GM12864 (cell line): ENCODE results near the gene MPPED1.

Experiments
- DNase-seq: peaks from one replicate; pipeline ENCODE4 v3.0.0-alpha.2; 2011; ENCODE audit warnings: low read depth
- H3K4me3 ChIP-seq: 2 replicates; pipeline ENCODE4 v1.5.1; 2011; ENCODE audit warnings: mild to moderate bottlenecking, low read depth, low read length, control low read depth
- CTCF ChIP-seq: IDR thresholded peaks from 2 replicates; pipeline ENCODE4 v1.5.1; 2011; ENCODE audit warnings: low read depth, mild to moderate bottlenecking, moderate library complexity, low read length, control low read depth, inconsistent platforms; ENCODE audit errors: missing control alignments

The MPPED1 gene

GRCh38 chr22:43435851-43436811, 24.3 kb downstream of the MPPED1 start:
- no peak overlapping the region for H3K4me3 ChIP-seq
- DNase-seq: no peak
- TF ChIP-seq CTCF: no peak

GRCh38 chr22:43436868-43437267, 25.1 kb downstream of the MPPED1 start:
- no peak for TF ChIP-seq CTCF
- DNase-seq: no peak
- H3K4me3 ChIP-seq: no peak overlapping the region

GRCh38 chr22:43437871-43438475, 26.2 kb downstream of the MPPED1 start:
- TF ChIP-seq CTCF: no peak
- H3K4me3 ChIP-seq: no peak overlapping the region
- DNase-seq: no peak

- no peak overlapping the region for H3K4me3 ChIP-seq
- TF ChIP-seq CTCF: no peak
- DNase-seq: no peak
Observed at GRCh38 chr22:43438666-43439347, 27.0 kb downstream of the MPPED1 start.

- TF ChIP-seq CTCF: no peak
- no peak overlapping the region for H3K4me3 ChIP-seq
- no peak for DNase-seq
Observed at GRCh38 chr22:43439368-43440103, 27.7 kb downstream of the MPPED1 start.

GRCh38 chr22:43440104-43440387, 28.2 kb downstream of the MPPED1 start:
- no peak for DNase-seq
- no peak overlapping the region for H3K4me3 ChIP-seq
- no peak for TF ChIP-seq CTCF
